ENCODE measurements around the gene UBE2I.

UBE2I gene

GRCh38 chr16:1334739-1335138, 25.3 kb downstream of the UBE2I start:
- Histone ChIP-seq H3K36me3 (ENCODE audit: control insufficient read depth in 2 of 2, insufficient read depth in 2 of 2, low read length in 2 of 2) (no peaks in the 10 kb centered on the region), H3K27ac (ENCODE audit: low read depth in 2 of 2, low read length in 2 of 2) (no peak overlapping the region), H3K4me3 (ENCODE audit: low read length in 2 of 2) (no peak overlapping the region), H3K9ac (ENCODE audit: low read depth in 1 of 2, low read length in 2 of 2) (no peak overlapping the region), H3K4me1 (ENCODE audit: control insufficient read depth in 2 of 2, insufficient read depth in 2 of 2, low read length in 2 of 2) (peaks cover 14 to 20% of the 10 kb centered on the region in 2 donors), H3K9me3 (ENCODE audit: control insufficient read depth in 2 of 2, low read length in 2 of 2) (no peaks in the 10 kb centered on the region), H3K27me3 (ENCODE audit: control insufficient read depth in 2 of 2, insufficient read depth in 2 of 2, low read length in 2 of 2) (peaks cover 12 to 27% of the 10 kb centered on the region in 2 donors)

- no peaks in the 10 kb centered on the region for H3K9me3 ChIP-seq (ENCODE audit: control insufficient read depth in 2 of 2, low read length in 2 of 2)
- peaks cover 14 to 20% of the 10 kb centered on the region in 2 donors for H3K4me1 ChIP-seq (ENCODE audit: control insufficient read depth in 2 of 2, insufficient read depth in 2 of 2, low read length in 2 of 2)
- H3K36me3 ChIP-seq (ENCODE audit: control insufficient read depth in 2 of 2, insufficient read depth in 2 of 2, low read length in 2 of 2): no peaks in the 10 kb centered on the region
- H3K27ac ChIP-seq (ENCODE audit: low read depth in 2 of 2, low read length in 2 of 2): no peak overlapping the region
- H3K9ac ChIP-seq (ENCODE audit: low read depth in 1 of 2, low read length in 2 of 2): no peak overlapping the region
- H3K27me3 ChIP-seq (ENCODE audit: control insufficient read depth in 2 of 2, insufficient read depth in 2 of 2, low read length in 2 of 2): peaks cover 12 to 27% of the 10 kb centered on the region in 2 donors
- H3K4me3 ChIP-seq (ENCODE audit: low read length in 2 of 2): no peak overlapping the region
Measured at GRCh38 chr16:1335211-1335971, 26.0 kb downstream of the UBE2I start.

GRCh38 chr16:1335996-1336395, 26.6 kb downstream of the UBE2I start:
- peaks cover 12 to 27% of the 10 kb centered on the region in 2 donors for H3K27me3 ChIP-seq (ENCODE audit: control insufficient read depth in 2 of 2, insufficient read depth in 2 of 2, low read length in 2 of 2)
- no peak overlapping the region for H3K4me3 ChIP-seq (ENCODE audit: low read length in 2 of 2)
- no peak overlapping the region for H3K27ac ChIP-seq (ENCODE audit: low read depth in 2 of 2, low read length in 2 of 2)
- peaks cover 14 to 20% of the 10 kb centered on the region in 2 donors for H3K4me1 ChIP-seq (ENCODE audit: control insufficient read depth in 2 of 2, insufficient read depth in 2 of 2, low read length in 2 of 2)
- no peak overlapping the region for H3K9ac ChIP-seq (ENCODE audit: low read depth in 1 of 2, low read length in 2 of 2)
- no peaks in the 10 kb centered on the region for H3K36me3 ChIP-seq (ENCODE audit: control insufficient read depth in 2 of 2, insufficient read depth in 2 of 2, low read length in 2 of 2)
- H3K9me3 ChIP-seq (ENCODE audit: control insufficient read depth in 2 of 2, low read length in 2 of 2): no peaks in the 10 kb centered on the region

- no peak overlapping the region for H3K9ac ChIP-seq (ENCODE audit: low read depth in 1 of 2, low read length in 2 of 2)
- H3K27ac ChIP-seq (ENCODE audit: low read depth in 2 of 2, low read length in 2 of 2): no peak overlapping the region
- peaks cover 12 to 27% of the 10 kb centered on the region in 2 donors for H3K27me3 ChIP-seq (ENCODE audit: control insufficient read depth in 2 of 2, insufficient read depth in 2 of 2, low read length in 2 of 2)
- no peak overlapping the region for H3K4me3 ChIP-seq (ENCODE audit: low read length in 2 of 2)
- H3K36me3 ChIP-seq (ENCODE audit: control insufficient read depth in 2 of 2, insufficient read depth in 2 of 2, low read length in 2 of 2): no peaks in the 10 kb centered on the region
- H3K4me1 ChIP-seq (ENCODE audit: control insufficient read depth in 2 of 2, insufficient read depth in 2 of 2, low read length in 2 of 2): peaks cover 9 to 15% of the 10 kb centered on the region in 2 donors
- no peaks in the 10 kb centered on the region for H3K9me3 ChIP-seq (ENCODE audit: control insufficient read depth in 2 of 2, low read length in 2 of 2)
Measured at GRCh38 chr16:1336619-1337018, 27.2 kb downstream of the UBE2I start.

DNA sequence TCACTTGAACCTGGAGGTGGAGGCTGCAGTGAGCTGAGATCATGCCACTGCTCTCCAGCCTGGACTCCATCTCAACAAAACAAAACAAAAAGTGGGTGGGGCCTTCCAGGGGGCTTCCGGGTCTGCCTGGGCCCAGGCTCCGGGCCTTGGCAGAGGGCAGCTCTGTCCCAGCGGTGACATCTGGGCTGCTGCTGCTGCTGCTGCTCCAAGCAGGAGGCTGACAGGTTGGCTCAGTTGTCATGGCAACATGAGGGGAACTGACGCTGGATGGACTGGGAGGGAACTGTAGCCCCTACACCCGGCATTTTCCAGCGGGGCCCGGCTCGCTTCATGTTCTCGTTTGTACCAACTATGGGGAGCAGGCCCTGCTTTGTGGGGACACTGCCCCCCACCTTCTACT, 28.1 kb downstream of the UBE2I start:
- Histone ChIP-seq H3K4me3 (ENCODE audit: low read length in 2 of 2) (no peak overlapping the region), H3K36me3 (ENCODE audit: control insufficient read depth in 2 of 2, insufficient read depth in 2 of 2, low read length in 2 of 2) (no peaks in the 10 kb centered on the region), H3K9ac (ENCODE audit: low read depth in 1 of 2, low read length in 2 of 2) (no peak overlapping the region), H3K9me3 (ENCODE audit: control insufficient read depth in 2 of 2, low read length in 2 of 2) (no peaks in the 10 kb centered on the region), H3K27ac (ENCODE audit: low read depth in 2 of 2, low read length in 2 of 2) (no peak overlapping the region), H3K4me1 (ENCODE audit: control insufficient read depth in 2 of 2, insufficient read depth in 2 of 2, low read length in 2 of 2) (peaks cover 7 to 13% of the 10 kb centered on the region in 2 donors), H3K27me3 (ENCODE audit: control insufficient read depth in 2 of 2, insufficient read depth in 2 of 2, low read length in 2 of 2) (peaks cover 12 to 27% of the 10 kb centered on the region in 2 donors)

DNA sequence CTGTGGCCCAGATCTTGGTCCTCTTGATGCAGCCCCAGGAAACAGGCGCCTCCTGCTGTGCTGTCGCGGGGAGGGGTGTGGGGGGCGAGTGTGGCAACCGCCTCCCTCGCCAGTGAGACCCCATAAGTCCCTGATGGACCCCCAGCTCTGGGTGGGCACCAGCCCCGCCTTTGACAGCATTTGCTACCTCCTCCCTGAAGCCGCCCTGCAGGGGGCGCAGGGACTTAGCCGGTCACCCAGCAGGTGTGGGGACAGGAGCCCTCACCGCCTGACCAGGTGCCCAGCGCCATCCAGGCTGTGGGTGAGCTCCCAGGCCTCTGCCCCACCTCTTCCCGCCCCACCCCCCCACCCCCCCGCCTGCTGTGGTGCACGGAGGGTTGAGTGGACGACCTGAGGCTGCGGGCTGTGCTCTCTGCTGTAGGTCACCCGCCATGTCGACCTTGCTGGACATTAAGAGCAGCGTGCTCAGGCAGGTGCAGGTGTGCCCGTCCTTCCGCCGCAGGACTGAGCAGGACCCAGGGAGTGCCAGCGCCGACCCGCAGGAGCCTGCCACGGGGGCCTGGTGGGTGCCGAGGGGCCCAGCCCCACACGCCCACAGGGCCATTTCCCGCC, 28.8 kb downstream of the UBE2I start:
- H3K27me3 ChIP-seq (ENCODE audit: control insufficient read depth in 2 of 2, insufficient read depth in 2 of 2, low read length in 2 of 2): peaks cover 12 to 27% of the 10 kb centered on the region in 2 donors
- peaks cover 6 to 10% of the 10 kb centered on the region in 2 donors for H3K4me1 ChIP-seq (ENCODE audit: control insufficient read depth in 2 of 2, insufficient read depth in 2 of 2, low read length in 2 of 2)
- H3K9me3 ChIP-seq (ENCODE audit: control insufficient read depth in 2 of 2, low read length in 2 of 2): no peaks in the 10 kb centered on the region
- no peak overlapping the region for H3K27ac ChIP-seq (ENCODE audit: low read depth in 2 of 2, low read length in 2 of 2)
- no peaks in the 10 kb centered on the region for H3K36me3 ChIP-seq (ENCODE audit: control insufficient read depth in 2 of 2, insufficient read depth in 2 of 2, low read length in 2 of 2)
- no peak overlapping the region for H3K4me3 ChIP-seq (ENCODE audit: low read length in 2 of 2)
- H3K9ac ChIP-seq (ENCODE audit: low read depth in 1 of 2, low read length in 2 of 2): no peak overlapping the region

- Histone ChIP-seq H3K4me1 (ENCODE audit: control insufficient read depth in 2 of 2, insufficient read depth in 2 of 2, low read length in 2 of 2) (peaks cover 15 to 18% of the 10 kb centered on the region in 2 donors), H3K36me3 (ENCODE audit: control insufficient read depth in 2 of 2, insufficient read depth in 2 of 2, low read length in 2 of 2) (no peaks in the 10 kb centered on the region), H3K9ac (ENCODE audit: low read depth in 1 of 2, low read length in 2 of 2) (no peak overlapping the region), H3K27ac (ENCODE audit: low read depth in 2 of 2, low read length in 2 of 2) (no peak overlapping the region), H3K4me3 (ENCODE audit: low read length in 2 of 2) (no peak overlapping the region), H3K27me3 (ENCODE audit: control insufficient read depth in 2 of 2, insufficient read depth in 2 of 2, low read length in 2 of 2) (peaks cover 12 to 24% of the 10 kb centered on the region in 2 donors), H3K9me3 (ENCODE audit: control insufficient read depth in 2 of 2, low read length in 2 of 2) (no peaks in the 10 kb centered on the region)
Measured at GRCh38 chr16:1338855-1339675, 29.6 kb downstream of the UBE2I start.

DNA sequence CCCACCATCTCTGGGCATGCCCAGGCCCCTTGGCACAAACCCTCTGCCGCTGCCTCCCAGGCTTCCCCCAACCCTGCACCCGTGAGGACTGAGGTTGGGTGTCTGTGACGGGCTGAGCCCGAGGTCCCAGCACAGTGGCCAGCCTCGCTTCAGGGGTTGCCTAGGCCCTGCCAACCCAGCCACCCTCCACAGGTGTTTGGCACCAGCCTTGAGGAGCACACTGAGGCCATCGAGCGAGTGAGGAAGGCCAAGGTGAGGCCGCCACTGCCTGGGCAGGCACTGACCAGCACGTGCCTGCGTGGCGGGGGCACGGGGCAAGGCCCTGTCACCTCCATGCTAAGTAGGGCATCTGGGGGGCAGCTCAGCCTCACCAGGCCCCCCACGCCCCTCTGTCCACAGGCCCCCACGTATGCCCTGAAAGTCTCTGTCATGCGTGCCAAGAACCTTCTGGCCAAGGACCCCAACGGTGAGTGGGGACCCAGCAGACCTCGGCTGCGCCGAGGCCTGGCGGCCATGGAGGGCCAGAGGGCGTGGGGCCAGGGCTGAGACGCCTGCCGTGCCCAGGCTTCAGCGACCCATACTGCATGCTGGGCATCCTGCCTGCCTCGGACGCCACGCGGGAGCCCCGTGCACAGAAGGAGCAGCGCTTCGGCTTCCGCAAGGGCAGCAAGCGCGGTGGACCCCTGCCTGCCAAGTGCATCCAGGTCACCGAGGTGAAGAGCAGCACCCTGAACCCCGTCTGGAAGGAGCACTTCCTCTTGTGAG, 31.5 kb downstream of the UBE2I start:
- Histone ChIP-seq H3K36me3 (ENCODE audit: control insufficient read depth in 2 of 2, insufficient read depth in 2 of 2, low read length in 2 of 2) (no peaks in the 10 kb centered on the region), H3K9ac (ENCODE audit: low read depth in 1 of 2, low read length in 2 of 2) (no peak overlapping the region), H3K27me3 (ENCODE audit: control insufficient read depth in 2 of 2, insufficient read depth in 2 of 2, low read length in 2 of 2) (peaks cover 4 to 10% of the 10 kb centered on the region in 2 donors), H3K4me1 (ENCODE audit: control insufficient read depth in 2 of 2, insufficient read depth in 2 of 2, low read length in 2 of 2) (peaks cover 15 to 22% of the 10 kb centered on the region in 2 donors), H3K27ac (ENCODE audit: low read depth in 2 of 2, low read length in 2 of 2) (no peak overlapping the region), H3K9me3 (ENCODE audit: control insufficient read depth in 2 of 2, low read length in 2 of 2) (no peaks in the 10 kb centered on the region), H3K4me3 (ENCODE audit: low read length in 2 of 2) (no peak overlapping the region)

- H3K36me3 ChIP-seq (ENCODE audit: control insufficient read depth in 2 of 2, insufficient read depth in 2 of 2, low read length in 2 of 2): no peaks in the 10 kb centered on the region
- no peaks in the 10 kb centered on the region for H3K9me3 ChIP-seq (ENCODE audit: control insufficient read depth in 2 of 2, low read length in 2 of 2)
- peaks cover 0 to 2% of the 10 kb centered on the region in 2 donors for H3K27me3 ChIP-seq (ENCODE audit: control insufficient read depth in 2 of 2, insufficient read depth in 2 of 2, low read length in 2 of 2)
- H3K4me3 ChIP-seq (ENCODE audit: low read length in 2 of 2): peak overlapping the region in 1 of 2 donors; percentile 51
- peaks cover 15 to 22% of the 10 kb centered on the region in 2 donors for H3K4me1 ChIP-seq (ENCODE audit: control insufficient read depth in 2 of 2, insufficient read depth in 2 of 2, low read length in 2 of 2)
- peak overlapping the region in 1 of 2 donors; percentile 40 for H3K27ac ChIP-seq (ENCODE audit: low read depth in 2 of 2, low read length in 2 of 2)
- no peak overlapping the region for H3K9ac ChIP-seq (ENCODE audit: low read depth in 1 of 2, low read length in 2 of 2)
Measured at GRCh38 chr16:1341495-1342420, 32.3 kb downstream of the UBE2I start.

Measured in mucosa of rectum (tissue), 2 donors.